H1 (cell line): ENCODE results near the gene PTK6. TPM values are rescaled to one million over a fixed set of nuclear protein-coding genes. Genes with fewer than 3 reads are reported as not detected.

Experiments
- CTCF ChIA-PET: fragments of 300-600 bp; sonication (Branson Sonifier 250); formaldehyde crosslinking; loops from one replicate; lab custom pipeline; 2021; ENCODE audit not compliant: partially characterized antibody; lab: Charles Lee
- POLR2A ChIA-PET: fragments of 300-600 bp; sonication (Branson Sonifier 250); formaldehyde crosslinking; loops from one replicate; lab custom pipeline; 2021; ENCODE audit warnings: inconsistent platforms; ENCODE audit not compliant: partially characterized antibody; lab: Charles Lee
- DNase-seq, 2 experiments: peaks; one replicate each; pipeline versions ENCODE4 v3.0.0 to v3.0.0-alpha.2; 2010 to 2022; ENCODE audit warnings: low spot score in 2 of 2, low read depth in 1 of 2, mixed read lengths in 1 of 2
- FAIRE-seq: peaks from 2 replicates; lab custom pipeline; 2011; peaks lifted over from hg19 to GRCh38; lab: Jason Lieb, UNC
- H2AFZ ChIP-seq: 2 replicates; pipeline ENCODE4 v1.8.1; 2012; ENCODE audit warnings: low read length, inconsistent platforms
- H2AK5ac ChIP-seq: 2 replicates; pipeline ENCODE4 v1.6.1; 2013; ENCODE audit warnings: low read depth, low read length
- H2BK120ac ChIP-seq: replicated peaks from 2 replicates; pipeline ENCODE3; 2013; ENCODE audit warnings: low read depth, low read length, inconsistent platforms
- H2BK12ac ChIP-seq: 2 replicates; pipeline ENCODE4 v1.6.1; 2013; ENCODE audit warnings: low read depth, low read length
- H2BK15ac ChIP-seq: 2 replicates; pipeline ENCODE4 v1.6.1; 2013; ENCODE audit warnings: low read length
- H2BK20ac ChIP-seq: 2 replicates; pipeline ENCODE4 v1.6.1; 2013; ENCODE audit warnings: low read length
- H2BK5ac ChIP-seq: 2 replicates; pipeline ENCODE4 v1.6.1; 2013; ENCODE audit warnings: low read depth, low read length
- H3K14ac ChIP-seq: 2 replicates; pipeline ENCODE4 v1.6.1; 2013; ENCODE audit warnings: inconsistent platforms; ENCODE audit not compliant: insufficient read length
- H3K18ac ChIP-seq: 2 replicates; pipeline ENCODE4 v1.6.1; 2013; ENCODE audit warnings: low read length; ENCODE audit errors: extremely low read depth
- H3K23ac ChIP-seq: 2 replicates; pipeline ENCODE4 v1.6.1; 2013; ENCODE audit warnings: inconsistent platforms; ENCODE audit not compliant: insufficient read length
- H3K23me2 ChIP-seq: 2 replicates; pipeline ENCODE4 v1.6.1; 2013; ENCODE audit warnings: low read depth, low read length
- H3K27ac ChIP-seq: 2 replicates; pipeline ENCODE4 v1.6.1; 2011; ENCODE audit warnings: low read depth, low read length, inconsistent platforms
- H3K27me3 ChIP-seq, 4 experiments: replicated peaks in 1 of 4; 1 replicate in 1 of 4; 2 replicates in 3 of 4; pipeline versions ENCODE4 v1.6.1 to v1.8.1; 2011 to 2013; ENCODE audit warnings: low read length in 3 of 4, mild to moderate bottlenecking in 3 of 4, inconsistent platforms in 2 of 4, mixed read lengths in 2 of 4, moderate library complexity in 1 of 4; ENCODE audit not compliant: control insufficient read depth in 3 of 4, insufficient read depth in 3 of 4; ENCODE audit errors: extremely low read depth in 1 of 4
- H3K36me3 ChIP-seq, 4 experiments: 2 replicates each; pipeline versions ENCODE4 v1.6.1 to v1.8.1; 2011 to 2013; ENCODE audit warnings: mild to moderate bottlenecking in 4 of 4, low read length in 3 of 4, moderate library complexity in 2 of 4, control low read depth in 1 of 4, inconsistent platforms in 1 of 4; ENCODE audit not compliant: insufficient read depth in 4 of 4, control insufficient read depth in 2 of 4
- H3K4ac ChIP-seq: replicated peaks from 2 replicates; pipeline ENCODE3; 2013; ENCODE audit warnings: low read length, low read depth, mixed read lengths, inconsistent platforms; ENCODE audit not compliant: insufficient read length
- H3K4me1 ChIP-seq, 4 experiments: replicated peaks in 1 of 4; 1 replicate in 1 of 4; 2 replicates in 3 of 4; pipeline versions ENCODE4 v1.6.1 to v1.8.1; 2011 to 2013; ENCODE audit warnings: low read length in 3 of 4, inconsistent platforms in 2 of 4, mixed read lengths in 1 of 4; ENCODE audit not compliant: insufficient read depth in 4 of 4, control insufficient read depth in 3 of 4
- H3K4me2 ChIP-seq, 2 experiments: 2 replicates each; pipeline versions ENCODE4 v1.6.1 to v1.8.1; 2011 to 2013; ENCODE audit warnings: low read depth in 2 of 2, low read length in 2 of 2, control low read depth in 1 of 2, inconsistent platforms in 1 of 2, mild to moderate bottlenecking in 1 of 2; ENCODE audit not compliant: insufficient read depth in 1 of 2
- H3K4me3 ChIP-seq, 4 experiments: fragments of 200-600, 300-600 bp in 1 of 4; sonication (generic), shearing (Covaris generic), sonication (Bioruptor Twin) in 1 of 4; 2 replicates each; pipeline versions ENCODE4 v1.5.1 to v1.8.1; 2011 to 2016; ENCODE audit warnings: low read length in 4 of 4, low read depth in 3 of 4, control low read depth in 2 of 4, inconsistent platforms in 2 of 4, mild to moderate bottlenecking in 2 of 4, mixed read lengths in 1 of 4, moderate library complexity in 1 of 4; ENCODE audit not compliant: insufficient read depth in 2 of 4; ENCODE audit errors: extremely low read depth in 1 of 4
- H3K56ac ChIP-seq: replicated peaks from 2 replicates; pipeline ENCODE3; 2013; ENCODE audit warnings: low read depth, mild to moderate bottlenecking, mixed read lengths, low read length, inconsistent platforms; ENCODE audit not compliant: insufficient read length
- H3K79me1 ChIP-seq: 2 replicates; pipeline ENCODE4 v1.6.1; 2013; ENCODE audit warnings: low read depth, low read length, control low read depth
- H3K79me2 ChIP-seq, 2 experiments: 2 replicates each; pipeline versions ENCODE4 v1.6.1 to v1.8.1; 2012 to 2013; ENCODE audit warnings: low read length in 2 of 2, mild to moderate bottlenecking in 2 of 2, inconsistent platforms in 1 of 2; ENCODE audit not compliant: insufficient read depth in 2 of 2, control insufficient read depth in 1 of 2
- H3K9ac ChIP-seq, 4 experiments: replicated peaks in 1 of 4; 1 replicate in 1 of 4; 2 replicates in 3 of 4; pipeline versions ENCODE4 v1.6.1 to v1.8.1; 2011 to 2013; ENCODE audit warnings: low read depth in 3 of 4, low read length in 3 of 4, control low read depth in 2 of 4, mild to moderate bottlenecking in 2 of 4, moderate library complexity in 2 of 4, inconsistent platforms in 1 of 4; ENCODE audit errors: extremely low read depth in 1 of 4
- H3K9me3 ChIP-seq, 2 experiments: 2 replicates each; pipeline versions ENCODE4 v1.6.1 to v1.8.1; 2012 to 2013; ENCODE audit warnings: mild to moderate bottlenecking in 2 of 2, moderate library complexity in 2 of 2, control low read depth in 1 of 2, inconsistent platforms in 1 of 2, low read depth in 1 of 2, low read length in 1 of 2, mixed read lengths in 1 of 2; ENCODE audit not compliant: insufficient read depth in 2 of 2
- H4K20me1 ChIP-seq, 2 experiments: replicated peaks in 1 of 2; 2 replicates each; pipeline versions ENCODE3 to v1.8.1; 2011 to 2013; ENCODE audit warnings: inconsistent platforms in 2 of 2, low read length in 2 of 2, mild to moderate bottlenecking in 1 of 2; ENCODE audit not compliant: insufficient read depth in 2 of 2, control insufficient read depth in 1 of 2
- H4K5ac ChIP-seq: 2 replicates; pipeline ENCODE4 v1.6.1; 2013; ENCODE audit warnings: low read length, low read depth, mixed read lengths, inconsistent platforms; ENCODE audit not compliant: insufficient read length
- H4K8ac ChIP-seq: 2 replicates; pipeline ENCODE4 v1.8.0; 2013; ENCODE audit warnings: mild to moderate bottlenecking, moderate library complexity, low read length, inconsistent platforms; ENCODE audit not compliant: insufficient read depth; ENCODE audit errors: extremely low read depth
- H4K91ac ChIP-seq: replicated peaks from 2 replicates; pipeline ENCODE3; 2013; ENCODE audit warnings: low read length, mixed read lengths, inconsistent platforms; ENCODE audit not compliant: insufficient read length
- RXRA ChIP-seq: IDR thresholded peaks from 2 replicates; pipeline ENCODE4 v1.6.1; 2011; ENCODE audit warnings: low read depth, mild to moderate bottlenecking, low read length, moderate library complexity; ENCODE audit not compliant: insufficient read depth
- SP4 ChIP-seq: IDR thresholded peaks from 2 replicates; pipeline ENCODE4 v1.6.1; 2012; ENCODE audit warnings: low read length, inconsistent platforms
- USF2 ChIP-seq: IDR thresholded peaks from 2 replicates; pipeline ENCODE4 v1.6.1; 2011; ENCODE audit warnings: low read length, improper control_type of control experiment
- WGBS, 2 experiments: shearing (Covaris generic) in 1 of 2; methylation state at CpG; one replicate each; pipeline versions ENCODE4 v1.1.6 to v1.1.7; 2013 to 2015; ENCODE audit warnings: low lambda C conversion rate in 2 of 2, mixed read lengths in 2 of 2, inconsistent platforms in 1 of 2, low coverage in 1 of 2, missing lambda C conversion rate in 1 of 2; ENCODE audit not compliant: insufficient replicate concordance in 2 of 2, insufficient coverage in 1 of 2, insufficient read length in 1 of 2; ENCODE audit errors: extremely low coverage in 1 of 2, missing lambda C conversion rate in 1 of 2; 5-methylcytosine and 5-hydroxymethylcytosine counted together
- polyA plus RNA-seq, 7 experiments: library from polyadenylated mRNA; depleted of rRNA in 3 of 7; stranded (reverse) in 5 of 7; unstranded in 2 of 7; fragments of >200 nt in 5 of 7; fragments of 200-250 nt in 2 of 7; gene quantifications; 1 replicate in 5 of 7; 2 replicates in 1 of 7; 4 replicates in 1 of 7; pipeline versions ENCODE4 v1.2.1 to v1.2.3, GENCODE V29; 2011 to 2013; ENCODE audit warnings: missing spikeins in 2 of 7, mixed read lengths in 2 of 7
- total RNA-seq: library from RNA; stranded (reverse); fragmentation: NEBNext Ultra II Directional; extraction: Animal tissue kit (Norgen Biotek cat#: 25700); gene quantifications from 2 replicates; pipeline ENCODE4 v1.2.1, GENCODE V29; 2021

The PTK6 gene
- total and polyA plus RNA-seq, 2 of the 8 experiments (the other 6 are each of a cell fraction or from before 2014, with no cell fraction given) = 0.12 to 0.19 TPM

GRCh38 chr20:63558804-63559484 is 21.8 kb upstream of the PTK6 start:
- H3K14ac ChIP-seq = no peak overlapping the region
- 89% methylated on average over 11 of the region's 14 CpGs; no CpG with 5 or more reads in 1 of the 2 experiments for WGBS, 2 experiments
- H3K56ac ChIP-seq = no peak overlapping the region
- no peak overlapping the region for H4K5ac ChIP-seq
- no peak for DNase-seq
- H3K9me3 ChIP-seq = no peaks in the 10 kb centered on the region
- H2BK20ac ChIP-seq = no peak overlapping the region
- H3K79me2 ChIP-seq = no peaks in the 10 kb centered on the region
- ChIA-PET CTCF (interaction anchor here (0.6 kb wide), 1 partner anchor 18 kb away, joined by 4 read pairs; no protein-coding TSS in a partner anchor), POLR2A (interaction anchor here (1.2 kb wide), 1 partner anchor 14 kb away, joined by 5 read pairs; the partner anchor contains the start of gene HELZ2)
- H4K20me1 ChIP-seq = peaks cover 0 to 1% of the 10 kb centered on the region in 2 experiments
- H2AK5ac ChIP-seq = no peak overlapping the region
- no peak overlapping the region for H3K23ac ChIP-seq
- no peak overlapping the region for H3K4me2 ChIP-seq
- H3K4me1 ChIP-seq = peaks cover 0 to 11% (median 6%) of the 10 kb centered on the region in 4 experiments; a peak in 3 of 7 replicates
- no peak for FAIRE-seq
- H3K18ac ChIP-seq = no peak overlapping the region
- H3K4me3 ChIP-seq = no peak overlapping the region
- H3K27me3 ChIP-seq = no peaks in the 10 kb centered on the region; a peak in 1 of 7 replicates
- no peak overlapping the region for H4K91ac ChIP-seq
- peak; percentile 70; the same call in 1 of the 2 replicates for TF ChIP-seq SP4
- no peak for TF ChIP-seq RXRA
- 0 out of 2 replicates have a peak, but pooled peaks have one; percentile 3 for TF ChIP-seq USF2
- no peak overlapping the region for H4K8ac ChIP-seq
- H3K36me3 ChIP-seq = no peaks in the 10 kb centered on the region; a peak in 4 of 8 replicates
- no peaks in the 10 kb centered on the region for H3K79me1 ChIP-seq
- no peak overlapping the region for H2BK12ac ChIP-seq
- no peak overlapping the region for H2BK15ac ChIP-seq
- peaks cover 4% of the 10 kb centered on the region; the same call in 1 of the 2 replicates for H3K23me2 ChIP-seq
- no peak overlapping the region for H3K9ac ChIP-seq
- no peak overlapping the region for H3K27ac ChIP-seq
- no peak overlapping the region for H2BK5ac ChIP-seq
- no peak overlapping the region for H2BK120ac ChIP-seq
- no peak overlapping the region for H2AFZ ChIP-seq
- H3K4ac ChIP-seq = no peak overlapping the region
